GM12878 (cell line): ENCODE results near the gene PIGN. TPM values are rescaled to one million over a fixed set of nuclear protein-coding genes. Genes with fewer than 3 reads are reported as not detected.
A peak's percentile ranks its signal among the peaks of the same experiment; 100 is the strongest.
"Not testable (repeated sequence)": the region's sequence is repeated elsewhere in the genome, so short reads cannot be mapped to it uniquely, and the experiment has no call there.

Experiments
- ATAC-seq: fragments of 200-7000 bp; cut with Tn5 transposase; 3 replicates; pipeline ENCODE4 v1.9.1; 2020; ENCODE audit warnings: mild to moderate bottlenecking, moderate library complexity
- BruUV-seq: library from RNA; stranded (reverse); fragments of 400-500 nt; replicated peaks from 2 replicates; lab custom pipeline; 2021; lab: Mats Ljungman, UMichigan
- CTCF ChIA-PET: fragments of 300-600 bp; sonication (Branson Sonifier 250); formaldehyde crosslinking; extraction: SDS; loops from one replicate; lab custom pipeline; 2021; ENCODE audit warnings: inconsistent platforms; lab: Yijun Ruan, JAX
- POLR2A ChIA-PET: fragments of 350-600 bp; formaldehyde crosslinking; extraction: SDS; loops from one replicate; lab custom pipeline; 2021; ENCODE audit warnings: inconsistent platforms; lab: Charles Lee
- RAD21 ChIA-PET: fragments of 300-600 bp; sonication (Branson Sonifier 250); formaldehyde crosslinking; loops from one replicate; lab custom pipeline; 2023; ENCODE audit warnings: antibody characterized with exemption; ENCODE audit not compliant: unreplicated experiment; lab: Charles Lee
- SMC1A ChIA-PET: fragments of 300-600 bp; sonication (Branson Sonifier 250); formaldehyde crosslinking; loops from one replicate; lab custom pipeline; 2023; ENCODE audit not compliant: unreplicated experiment, uncharacterized antibody; lab: Charles Lee
- DNase-seq: peaks from one replicate; pipeline ENCODE4 v3.0.0-alpha.2; 2011; ENCODE audit warnings: low read depth, low spot score
- FAIRE-seq: peaks from 3 replicates; lab custom pipeline; 2011; peaks lifted over from hg19 to GRCh38; lab: Jason Lieb, UNC
- H2AFZ ChIP-seq: 2 replicates; pipeline ENCODE4 v1.6.0; 2011; ENCODE audit warnings: low read depth, low read length, control low read depth; ENCODE audit not compliant: control insufficient read depth
- H3K27ac ChIP-seq: 2 replicates; pipeline ENCODE4 v1.5.1; 2011; ENCODE audit warnings: control low read depth; ENCODE audit not compliant: control insufficient read depth, insufficient read depth
- H3K27me3 ChIP-seq, 2 experiments: replicated peaks in 1 of 2; 2 replicates each; pipeline versions ENCODE4 v1.6.0 to v1.6.1; 2011; ENCODE audit warnings: low read length in 1 of 2; ENCODE audit not compliant: control insufficient read depth in 2 of 2, insufficient read depth in 2 of 2
- H3K36me3 ChIP-seq, 2 experiments: 2 replicates each; pipeline ENCODE4 v1.5.1; 2011; ENCODE audit warnings: low read length in 1 of 2; ENCODE audit not compliant: control insufficient read depth in 2 of 2, insufficient read depth in 2 of 2
- H3K4me1 ChIP-seq: 2 replicates; pipeline ENCODE4 v1.6.1; 2011; ENCODE audit warnings: mild to moderate bottlenecking, low read length, moderate library complexity, mixed read lengths; ENCODE audit not compliant: control insufficient read depth, insufficient read depth
- H3K4me2 ChIP-seq: 2 replicates; pipeline ENCODE4 v1.6.0; 2011; ENCODE audit warnings: control low read depth; ENCODE audit not compliant: control insufficient read depth, insufficient read depth
- H3K4me3 ChIP-seq: fragments of 200-600 bp; sonication (generic); 2 replicates; pipeline ENCODE4 v1.5.1; 2016
- H3K79me2 ChIP-seq: 2 replicates; pipeline ENCODE4 v1.6.0; 2011; ENCODE audit warnings: low read length; ENCODE audit not compliant: control insufficient read depth, insufficient read depth
- H3K9ac ChIP-seq: 2 replicates; pipeline ENCODE4 v1.8.0; 2011; ENCODE audit warnings: low read length, control low read depth, mixed read lengths; ENCODE audit not compliant: control insufficient read depth, insufficient read depth
- H3K9me3 ChIP-seq: replicated peaks from 3 replicates; pipeline ENCODE4 v1.5.1; 2011; ENCODE audit warnings: mild to moderate bottlenecking, low read length; ENCODE audit not compliant: control insufficient read depth, insufficient read depth
- H4K20me1 ChIP-seq: 2 replicates; pipeline ENCODE4 v1.6.0; 2011; ENCODE audit not compliant: control insufficient read depth, insufficient read depth
- MYC ChIP-seq: IDR thresholded peaks from 2 replicates; pipeline ENCODE4 v1.6.1; 2011; ENCODE audit warnings: mild to moderate bottlenecking, low read length, moderate library complexity, inconsistent platforms; ENCODE audit not compliant: insufficient read depth, insufficient replicate concordance, insufficient read length, severe bottlenecking
- RUNX3 ChIP-seq: IDR thresholded peaks from 2 replicates; pipeline ENCODE4 v1.6.1; 2012; ENCODE audit warnings: low read length, inconsistent platforms
- WGBS: methylation state at CpG from one replicate; pipeline ENCODE4 v1.1.6; 2016; ENCODE audit warnings: low lambda C conversion rate; ENCODE audit not compliant: insufficient replicate concordance, insufficient coverage; ENCODE audit errors: missing lambda C conversion rate; 5-methylcytosine and 5-hydroxymethylcytosine counted together
- in situ Hi-C: fragments of 300-500 bp; cut with MboI; formaldehyde crosslinking; loops from 9 replicates; pipeline ENCODE4 v1.14.3; 2018; ENCODE audit warnings: mixed read lengths
- intact Hi-C: fragments of 100-400 bp; cut with micrococcal nuclease; formaldehyde crosslinking; loops from one replicate; pipeline ENCODE4 v1.14.2; 2022; ENCODE audit not compliant: unreplicated experiment
- polyA plus RNA-seq, 11 experiments: library from polyadenylated mRNA; depleted of rRNA in 4 of 11; unstranded in 6 of 11; stranded (reverse) in 5 of 11; fragments of >200 nt; fragmentation: Nextera tagmentation in 4 of 11; fragmentation: Illumina TruSeq in 1 of 11; extraction: Ambion mirVana in 4 of 11; extraction: Trizol in 1 of 11; gene quantifications; 1 replicate in 1 of 11; 2 replicates in 10 of 11; pipeline versions ENCODE4 v1.2.1 to v1.2.3, GENCODE V29; 2011 to 2016; ENCODE audit warnings: inconsistent platforms in 2 of 11, missing spikeins in 2 of 11, low read depth in 1 of 11
- total RNA-seq, 4 experiments: library from RNA; depleted of rRNA in 3 of 4; stranded (reverse); fragments of >200 nt in 3 of 4; fragmentation: Illumina TruSeq in 1 of 4; extraction: Trizol in 1 of 4; gene quantifications; 2 replicates each; pipeline versions ENCODE4 v1.2.1 to v1.2.3, GENCODE V29; 2013 to 2021

The PIGN gene
- total and polyA plus RNA-seq, 10 of the 15 experiments (the other 5 are each of a cell fraction or from before 2014, with no cell fraction given) = 6.9 to 25.4 (median 18.7) TPM

- H3K27ac ChIP-seq, BruUV-seq, H3K4me3 ChIP-seq, H3K9ac ChIP-seq, H3K4me1 ChIP-seq, in situ Hi-C loops, H3K9me3 ChIP-seq, H3K4me2 ChIP-seq, H2AFZ ChIP-seq, H3K36me3 ChIP-seq, ATAC-seq, RAD21 ChIA-PET, intact Hi-C loops, CTCF ChIA-PET, FAIRE-seq, H4K20me1 ChIP-seq, H3K79me2 ChIP-seq, H3K27me3 ChIP-seq, POLR2A ChIA-PET, DNase-seq: not testable (repeated sequence)
- WGBS = 80% methylated on average over 1 of the region's 1 CpG
- SMC1A ChIA-PET = interaction anchor here (1.2 kb wide), 1 partner anchor 83 kb away, joined by 6 read pairs; no protein-coding TSS in a partner anchor
Observed at GRCh38 chr18:62166524-62166923, 20.3 kb downstream of the PIGN start.

- DNase-seq (no peak), ATAC-seq (peak; percentile 34), FAIRE-seq (no peak)
- ChIA-PET SMC1A (interaction anchor here (1.2 kb wide), 1 partner anchor 84 kb away, joined by 6 read pairs; no protein-coding TSS in a partner anchor), RAD21 (no interaction called here), CTCF (interaction anchor here (0.7 to 1.1 kb wide), 2 partner anchors 33 to 84 kb away, joined by 3 to 4 read pairs; no protein-coding TSS in a partner anchor), POLR2A (interaction anchor here (1.0 kb wide), 1 partner anchor 9 kb away, joined by 3 read pairs; no protein-coding TSS in a partner anchor)
- in situ Hi-C loops = no loop called here
- H3K4me2 ChIP-seq = no peak overlapping the region
- H3K4me3 ChIP-seq = no peak overlapping the region
- H3K4me1 ChIP-seq = no peaks in the 10 kb centered on the region
- H3K9me3 ChIP-seq = peaks cover 7% of the 10 kb centered on the region
- no peaks in the 10 kb centered on the region for H4K20me1 ChIP-seq
- TF ChIP-seq MYC (no peak), RUNX3 (peak; percentile 28; the same call in 1 of the 2 replicates)
- H3K9ac ChIP-seq = no peak overlapping the region
- 3% methylated on average over 3 of the region's 3 CpGs for WGBS
- intact Hi-C loops = no loop called here
- no peak overlapping the region for H2AFZ ChIP-seq
- no TSS peak for BruUV-seq
- H3K79me2 ChIP-seq = no peaks in the 10 kb centered on the region
- no peak overlapping the region for H3K27ac ChIP-seq
- no peaks in the 10 kb centered on the region for H3K27me3 ChIP-seq
- no peaks in the 10 kb centered on the region; a peak in 1 of 4 replicates for H3K36me3 ChIP-seq
Observed at GRCh38 chr18:62165583-62165982, 21.3 kb downstream of the PIGN start.
